Measurements from ENCODE around the gene FBLN2.

- TF ChIP-seq CENPX (CRISPR knock-in tag; IDR thresholded peaks at IDR 0.05) (no peak), SIN3A (IDR thresholded peaks at IDR 0.05; ENCODE audit: borderline replicate concordance, low read depth, low read length) (no peak), DNMT1 (CRISPR knock-in tag; IDR thresholded peaks at IDR 0.05) (no peak), TFAP4 (IDR thresholded peaks at IDR 0.05; ENCODE audit: borderline replicate concordance, low read depth) (no peak), ZNF18 (CRISPR knock-in tag; IDR thresholded peaks at IDR 0.05; ENCODE audit: insufficient replicate concordance) (no peak), KLF11 (CRISPR knock-in tag; IDR thresholded peaks at IDR 0.05) (no peak), FIP1L1 (IDR thresholded peaks at IDR 0.05; ENCODE audit: borderline replicate concordance, insufficient read depth, low read depth, low read length) (no peak), NFYB (CRISPR knock-in tag; IDR thresholded peaks at IDR 0.05) (no peak), ZBTB49 (CRISPR knock-in tag; IDR thresholded peaks at IDR 0.05; ENCODE audit: borderline replicate concordance) (no peak), EP300 (IDR thresholded peaks at IDR 0.05; ENCODE audit: low read depth in 2 of 2, low read length in 2 of 2) (no peak), EP300 (CRISPR knock-in tag; IDR thresholded peaks at IDR 0.05; ENCODE audit: borderline replicate concordance) (no peak), ATF1 (CRISPR knock-in tag; IDR thresholded peaks at IDR 0.05) (no peak), ZNF280D (CRISPR knock-in tag; IDR thresholded peaks at IDR 0.05) (no peak)
- TF ChIP-seq, protein P1, sequence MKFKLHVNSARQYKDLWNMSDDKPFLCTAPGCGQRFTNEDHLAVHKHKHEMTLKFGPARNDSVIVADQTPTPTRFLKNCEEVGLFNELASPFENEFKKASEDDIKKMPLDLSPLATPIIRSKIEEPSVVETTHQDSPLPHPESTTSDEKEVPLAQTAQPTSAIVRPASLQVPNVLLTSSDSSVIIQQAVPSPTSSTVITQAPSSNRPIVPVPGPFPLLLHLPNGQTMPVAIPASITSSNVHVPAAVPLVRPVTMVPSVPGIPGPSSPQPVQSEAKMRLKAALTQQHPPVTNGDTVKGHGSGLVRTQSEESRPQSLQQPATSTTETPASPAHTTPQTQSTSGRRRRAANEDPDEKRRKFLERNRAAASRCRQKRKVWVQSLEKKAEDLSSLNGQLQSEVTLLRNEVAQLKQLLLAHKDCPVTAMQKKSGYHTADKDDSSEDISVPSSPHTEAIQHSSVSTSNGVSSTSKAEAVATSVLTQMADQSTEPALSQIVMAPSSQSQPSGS (CRISPR knock-in tag; IDR thresholded peaks at IDR 0.05): no peak
- TF ChIP-seq, protein P2, sequence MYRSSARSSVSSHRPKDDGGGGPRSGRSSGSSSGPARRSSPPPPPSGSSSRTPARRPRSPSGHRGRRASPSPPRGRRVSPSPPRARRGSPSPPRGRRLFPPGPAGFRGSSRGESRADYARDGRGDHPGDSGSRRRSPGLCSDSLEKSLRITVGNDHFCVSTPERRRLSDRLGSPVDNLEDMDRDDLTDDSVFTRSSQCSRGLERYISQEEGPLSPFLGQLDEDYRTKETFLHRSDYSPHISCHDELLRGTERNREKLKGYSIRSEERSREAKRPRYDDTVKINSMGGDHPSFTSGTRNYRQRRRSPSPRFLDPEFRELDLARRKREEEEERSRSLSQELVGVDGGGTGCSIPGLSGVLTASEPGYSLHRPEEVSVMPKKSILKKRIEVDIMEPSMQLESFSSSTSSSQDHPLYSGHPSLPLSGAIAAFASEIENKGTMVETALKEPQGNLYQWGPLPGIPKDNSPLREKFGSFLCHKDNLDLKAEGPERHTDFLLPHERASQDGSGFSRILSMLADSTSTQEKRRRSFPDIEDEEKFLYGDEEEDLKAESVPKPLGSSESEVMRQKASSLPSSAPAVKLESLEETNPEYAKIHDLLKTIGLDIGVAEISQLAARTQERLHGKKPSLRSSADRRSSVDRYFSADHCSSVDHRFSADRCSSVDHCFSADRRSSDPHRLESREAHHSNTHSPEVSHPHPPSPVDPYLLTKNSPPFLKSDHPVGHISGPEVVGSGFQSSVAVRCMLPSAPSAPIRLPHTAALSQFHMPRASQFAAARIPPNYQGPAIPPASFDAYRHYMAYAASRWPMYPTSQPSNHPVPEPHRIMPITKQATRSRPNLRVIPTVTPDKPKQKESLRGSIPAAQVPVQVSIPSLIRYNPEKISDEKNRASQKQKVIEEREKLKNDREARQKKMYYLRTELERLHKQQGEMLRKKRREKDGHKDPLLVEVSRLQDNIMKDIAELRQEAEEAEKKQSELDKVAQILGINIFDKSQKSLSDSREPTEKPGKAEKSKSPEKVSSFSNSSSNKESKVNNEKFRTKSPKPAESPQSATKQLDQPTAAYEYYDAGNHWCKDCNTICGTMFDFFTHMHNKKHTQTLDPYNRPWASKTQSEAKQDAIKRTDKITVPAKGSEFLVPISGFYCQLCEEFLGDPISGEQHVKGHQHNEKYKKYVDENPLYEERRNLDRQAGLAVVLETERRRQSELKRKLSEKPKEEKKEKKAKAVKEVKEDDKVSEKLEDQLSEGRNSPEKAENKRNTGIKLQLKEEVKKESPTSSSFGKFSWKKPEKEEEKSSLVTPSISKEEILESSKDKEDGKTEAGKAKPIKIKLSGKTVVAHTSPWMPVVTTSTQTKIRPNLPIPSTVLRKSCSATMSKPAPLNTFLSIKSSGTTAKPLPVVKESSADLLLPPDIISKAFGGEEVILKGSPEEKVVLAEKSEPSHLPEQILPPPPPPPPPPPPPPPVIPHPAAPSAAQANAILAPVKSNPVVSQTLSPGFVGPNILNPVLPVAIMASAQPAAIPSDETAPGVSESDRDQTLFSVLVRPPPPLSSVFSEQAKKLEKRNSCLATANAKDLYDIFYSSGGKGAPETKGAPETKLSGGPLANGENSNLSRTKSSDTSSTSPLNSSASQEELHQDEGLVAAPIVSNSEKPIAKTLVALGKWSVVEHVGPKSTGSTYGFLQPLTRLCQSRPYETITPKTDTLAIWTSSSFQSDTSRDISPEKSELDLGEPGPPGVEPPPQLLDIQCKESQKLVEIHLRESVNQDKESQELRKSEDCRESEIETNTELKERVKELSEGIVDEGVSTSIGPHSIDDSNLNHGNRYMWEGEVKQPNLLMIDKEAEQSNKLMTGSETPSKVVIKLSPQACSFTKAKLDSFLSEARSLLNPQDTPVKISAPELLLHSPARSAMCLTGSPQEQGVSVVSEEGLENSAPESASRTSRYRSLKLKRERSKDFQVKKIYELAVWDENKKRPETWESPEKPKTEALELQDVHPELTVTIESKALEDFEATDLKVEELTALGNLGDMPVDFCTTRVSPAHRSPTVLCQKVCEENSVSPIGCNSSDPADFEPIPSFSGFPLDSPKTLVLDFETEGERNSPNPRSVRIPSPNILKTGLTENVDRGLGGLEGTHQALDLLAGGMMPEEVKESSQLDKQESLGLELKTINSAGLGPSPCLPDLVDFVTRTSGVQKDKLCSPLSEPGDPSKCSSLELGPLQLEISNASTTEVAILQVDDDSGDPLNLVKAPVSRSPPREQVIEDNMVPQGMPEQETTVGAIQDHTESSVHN (CRISPR knock-in tag; IDR thresholded peaks at IDR 0.05): no peak
These were observed 108.9 kb downstream of the FBLN2 start for GRCh38 chr3:13657660-13658435.

All from HepG2 (cell line).